ENCODE data around the gene CRB3.

The CRB3 gene

DNA sequence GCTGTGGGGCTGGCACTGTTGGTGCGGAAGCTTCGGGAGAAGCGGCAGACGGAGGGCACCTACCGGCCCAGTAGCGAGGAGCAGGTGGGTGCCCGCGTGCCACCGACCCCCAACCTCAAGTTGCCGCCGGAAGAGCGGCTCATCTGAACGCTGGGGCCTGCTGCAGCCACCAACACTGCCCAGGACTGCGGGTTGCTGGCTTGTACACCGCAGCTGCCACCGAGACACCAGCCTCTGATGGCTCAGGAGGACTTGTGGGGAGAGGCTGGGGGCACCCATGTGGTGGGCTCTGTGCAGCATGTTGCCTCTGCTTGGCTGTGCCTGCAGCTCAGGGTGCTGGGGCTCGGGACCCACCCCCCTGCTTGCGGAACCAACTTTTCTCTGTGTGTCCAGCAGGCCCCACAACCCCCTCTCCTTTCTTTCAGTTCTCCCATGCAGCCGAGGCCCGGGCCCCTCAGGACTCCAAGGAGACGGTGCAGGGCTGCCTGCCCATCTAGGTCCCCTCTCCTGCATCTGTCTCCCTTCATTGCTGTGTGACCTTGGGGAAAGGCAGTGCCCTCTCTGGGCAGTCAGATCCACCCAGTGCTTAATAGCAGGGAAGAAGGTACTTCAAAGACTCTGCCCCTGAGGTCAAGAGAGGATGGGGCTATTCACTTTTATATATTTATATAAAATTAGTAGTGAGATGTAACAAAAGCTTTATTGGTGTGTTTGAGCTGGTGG is 2.6 kb downstream of the CRB3 start:
- DNase-seq (ENCODE audit: low read depth in 3 of 3) = no peak

DNA sequence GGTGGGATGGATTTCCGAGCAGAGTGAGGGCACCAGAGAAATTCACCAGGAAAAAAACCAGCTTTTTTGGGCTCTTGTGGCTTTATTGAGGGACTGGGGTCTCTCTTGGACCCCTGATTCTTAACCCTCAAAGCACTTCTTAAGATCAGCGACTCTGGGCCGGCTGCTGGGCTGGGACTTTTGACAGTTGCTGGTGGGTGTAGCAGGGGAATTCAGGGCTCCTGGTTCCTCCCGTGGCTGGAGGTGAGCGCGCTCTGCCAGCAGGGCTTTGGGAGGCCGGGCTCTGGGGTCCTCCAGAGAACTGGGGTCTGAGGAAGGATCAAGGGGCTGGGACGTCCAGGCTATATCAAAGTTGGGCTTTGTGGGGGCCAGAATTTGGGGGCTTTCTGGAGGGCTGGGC is 3.3 kb downstream of the CRB3 start:
- DNase-seq (ENCODE audit: low read depth in 3 of 3) = no peak

DNA sequence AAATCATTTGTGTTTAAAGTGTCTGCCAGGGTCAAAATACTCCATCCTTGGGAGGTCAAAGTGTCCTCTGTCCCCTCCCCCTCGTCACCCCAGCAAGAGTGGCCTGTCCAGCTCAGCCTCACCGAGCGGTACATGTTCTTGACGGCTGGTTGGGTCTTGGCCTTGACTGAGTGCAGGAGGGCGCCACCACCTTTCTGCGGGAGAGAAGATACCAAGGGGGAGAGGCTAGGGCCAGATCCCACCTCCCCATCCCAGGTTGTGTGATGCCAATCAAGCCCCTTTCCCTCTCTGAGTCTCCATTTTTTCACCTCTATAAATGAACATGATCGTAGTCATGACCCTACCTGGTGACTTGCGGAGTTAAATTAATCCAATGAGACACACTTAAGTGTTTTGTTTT is 6.1 kb downstream of the CRB3 start:
- DNase-seq (ENCODE audit: low read depth in 3 of 3) = no peak

DNA sequence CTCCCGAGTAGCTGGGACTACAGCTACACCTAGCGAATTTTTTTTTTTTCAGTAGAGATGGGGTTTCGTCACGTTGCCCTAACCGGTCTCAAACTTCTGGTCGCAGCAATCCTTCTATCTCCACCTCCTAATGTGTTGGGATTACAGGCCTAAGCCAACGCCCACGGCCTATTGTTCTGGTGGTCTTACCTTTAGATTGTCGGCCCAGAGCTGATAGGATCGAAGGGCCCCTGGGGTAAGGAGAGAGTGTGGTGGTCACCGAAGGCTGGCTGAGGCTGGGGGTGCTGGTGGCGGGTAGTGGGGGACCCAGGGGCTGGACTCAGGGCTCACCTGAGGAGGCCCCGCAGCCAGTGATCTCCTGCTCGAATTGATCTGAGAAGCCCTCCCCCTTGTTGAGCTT is 7.0 kb downstream of the CRB3 start:
- no peak for DNase-seq (ENCODE audit: low read depth in 3 of 3)

DNA sequence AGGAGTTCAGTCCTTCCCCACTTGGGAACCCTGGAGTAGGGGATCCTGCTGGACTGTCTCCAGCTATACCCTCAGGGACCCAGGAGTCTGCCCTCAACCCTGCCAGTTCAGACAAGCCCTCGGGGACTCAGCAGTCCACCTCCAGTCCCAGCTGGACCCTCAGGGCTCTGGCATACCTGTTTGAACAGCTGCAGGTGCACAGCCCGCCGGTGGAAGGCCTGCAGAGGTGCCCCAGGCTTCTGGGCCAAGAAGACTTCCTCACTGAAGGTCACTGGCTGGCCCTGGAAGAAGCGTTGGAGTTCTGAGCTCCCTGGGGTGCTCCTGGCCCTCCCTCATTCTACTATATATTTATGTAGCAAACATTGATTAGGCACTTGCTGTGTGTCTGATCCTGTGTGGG is 8.6 kb downstream of the CRB3 start:
- no peak for DNase-seq (ENCODE audit: low read depth in 3 of 3)

DNA sequence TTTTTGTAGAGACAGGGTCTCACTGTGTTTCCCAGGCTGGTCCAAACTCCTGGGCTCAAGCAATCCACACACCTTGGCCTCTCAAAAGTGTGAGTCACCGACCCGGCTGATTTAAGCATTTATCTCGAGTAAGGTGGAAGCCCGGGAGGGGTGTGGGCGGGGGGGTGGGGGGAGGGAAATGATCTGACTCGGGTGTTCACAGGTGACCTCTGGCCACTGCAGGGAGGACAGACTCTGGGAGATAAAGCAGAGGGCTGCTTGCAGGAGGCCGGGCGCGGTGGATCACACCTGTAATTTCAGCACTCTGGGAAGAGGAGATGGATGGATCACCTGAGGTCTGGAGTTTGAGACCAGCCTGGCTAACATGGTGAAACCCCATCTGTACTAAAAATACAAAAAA is 9.6 kb downstream of the CRB3 start:
- DNase-seq (ENCODE audit: low read depth in 3 of 3) = no peak

DNA sequence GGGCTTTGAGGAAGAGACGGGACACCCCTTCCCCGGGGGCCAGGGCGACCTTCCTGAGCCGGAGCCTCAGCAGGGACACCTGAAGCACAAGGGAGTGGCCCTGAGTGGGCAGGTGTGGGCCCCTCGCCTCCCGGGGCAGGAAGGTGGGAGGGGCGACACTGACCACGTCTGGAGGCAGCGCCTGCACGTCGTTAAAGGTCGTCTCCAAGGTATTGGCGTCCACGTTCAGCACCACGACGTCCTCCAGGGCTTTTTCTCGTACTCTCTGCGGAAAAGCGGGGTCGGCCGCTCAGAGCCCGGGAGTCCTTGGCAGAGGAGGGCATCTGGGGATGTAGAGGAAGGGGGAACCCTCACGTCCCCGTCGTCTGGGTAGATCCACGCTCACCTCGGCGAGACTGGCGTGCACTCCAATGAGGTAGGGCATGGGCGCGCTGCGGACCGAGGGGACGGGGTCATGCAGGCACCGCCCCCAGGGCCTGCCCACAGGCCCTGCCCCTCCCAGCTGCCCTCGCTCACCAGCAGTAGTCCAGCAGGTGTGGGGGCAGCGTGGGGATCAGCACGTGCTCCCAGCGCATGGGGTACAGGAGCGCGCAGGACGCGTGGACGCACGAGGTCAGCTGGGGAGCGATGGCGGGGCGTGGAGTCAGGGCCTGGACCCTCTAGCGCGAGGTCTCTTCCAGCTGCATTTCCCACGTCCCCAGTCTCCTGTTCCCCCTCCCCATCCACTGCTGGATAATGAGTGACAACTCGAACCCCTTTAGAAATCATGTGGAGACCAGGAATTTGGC is 11.4 kb downstream of the CRB3 start:
- no peak for DNase-seq (ENCODE audit: low read depth in 3 of 3)

DNA sequence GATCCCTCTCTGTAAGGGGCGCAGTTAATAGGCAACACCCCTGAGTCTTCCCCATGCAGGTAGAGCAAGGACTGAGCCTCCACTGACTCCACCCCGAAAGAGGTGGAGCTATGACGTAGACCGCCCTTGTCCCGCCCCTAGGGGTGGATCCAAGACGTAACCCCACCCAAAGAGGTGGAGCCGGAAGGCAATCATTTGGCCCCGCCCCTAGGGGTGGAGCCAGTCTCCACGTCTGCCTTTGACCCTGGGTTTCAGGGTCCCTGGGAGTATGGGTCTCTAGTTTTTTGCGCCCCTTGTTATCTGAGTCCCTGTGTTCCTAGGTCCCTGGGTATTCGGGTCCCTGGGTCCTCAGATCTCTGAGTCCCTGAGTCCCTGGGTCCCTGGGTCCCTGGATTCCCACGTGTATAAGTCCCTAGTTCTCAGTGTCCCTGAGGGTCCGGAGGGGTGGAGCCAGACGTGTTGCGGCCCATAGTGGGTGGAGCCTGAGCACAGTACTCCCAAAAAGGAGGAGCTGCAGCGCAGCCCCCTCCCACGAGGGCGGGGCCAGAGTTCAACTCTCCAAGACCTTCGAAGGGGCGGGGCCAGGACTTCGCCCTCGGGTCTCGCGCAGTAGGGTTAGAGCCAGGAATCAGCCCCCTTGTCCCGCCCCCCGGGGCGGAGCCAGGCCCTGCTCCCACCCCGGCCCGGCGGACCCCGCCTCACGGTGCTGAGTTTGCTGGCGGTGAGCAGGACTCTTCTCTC is 12.3 kb downstream of the CRB3 start:
- peak; percentile 57 to 66 (median 61) for DNase-seq (ENCODE audit: low read depth in 3 of 3)

DNA sequence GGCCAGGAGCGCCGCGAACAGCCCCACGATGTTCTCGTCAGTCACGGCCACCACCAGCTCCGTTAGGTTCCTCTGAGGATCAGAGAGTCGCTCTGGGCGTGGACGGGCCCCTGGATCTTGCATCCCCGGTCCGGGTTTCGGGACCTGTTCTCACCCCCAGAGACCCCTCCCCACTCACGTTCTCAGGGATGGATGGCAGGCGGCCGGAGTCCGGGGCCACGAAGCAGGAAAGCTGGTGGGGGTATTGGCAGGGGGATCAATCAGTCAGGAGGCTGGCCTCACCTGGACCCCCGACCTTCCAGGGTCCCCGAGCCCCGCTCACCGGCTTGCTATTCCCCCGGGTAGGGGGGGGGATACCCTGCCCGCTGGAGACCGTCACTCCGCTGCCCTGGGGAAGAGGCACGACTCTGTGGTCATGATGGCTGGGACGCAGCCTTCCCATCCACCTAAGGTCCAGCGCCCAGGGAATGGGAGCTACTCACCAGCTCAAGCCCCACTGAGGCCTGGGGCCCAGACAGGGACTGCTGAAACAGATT is 12.9 kb downstream of the CRB3 start:
- DNase-seq (ENCODE audit: low read depth in 3 of 3) = no peak

DNA sequence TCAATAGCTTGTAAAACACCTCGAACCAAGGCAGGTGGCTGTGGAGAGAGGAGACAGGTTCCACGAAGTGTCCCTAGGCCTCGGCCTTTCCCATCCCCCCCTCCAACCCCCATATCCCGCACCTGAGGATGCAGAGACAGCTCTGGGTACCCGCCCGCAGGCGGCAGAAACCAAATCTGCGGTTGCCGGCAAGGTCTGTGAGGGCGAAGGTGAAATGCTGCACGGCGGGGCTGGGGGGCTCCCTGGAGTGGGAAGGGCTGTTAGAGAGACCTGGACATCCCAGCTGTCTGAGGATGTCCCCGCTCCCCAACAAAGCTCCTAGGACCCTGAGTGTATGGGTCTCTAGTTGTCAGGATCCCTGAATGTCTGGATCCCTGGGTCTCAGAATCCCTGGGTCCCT is 14.7 kb downstream of the CRB3 start:
- DNase-seq (ENCODE audit: low read depth in 3 of 3) = no peak

DNA sequence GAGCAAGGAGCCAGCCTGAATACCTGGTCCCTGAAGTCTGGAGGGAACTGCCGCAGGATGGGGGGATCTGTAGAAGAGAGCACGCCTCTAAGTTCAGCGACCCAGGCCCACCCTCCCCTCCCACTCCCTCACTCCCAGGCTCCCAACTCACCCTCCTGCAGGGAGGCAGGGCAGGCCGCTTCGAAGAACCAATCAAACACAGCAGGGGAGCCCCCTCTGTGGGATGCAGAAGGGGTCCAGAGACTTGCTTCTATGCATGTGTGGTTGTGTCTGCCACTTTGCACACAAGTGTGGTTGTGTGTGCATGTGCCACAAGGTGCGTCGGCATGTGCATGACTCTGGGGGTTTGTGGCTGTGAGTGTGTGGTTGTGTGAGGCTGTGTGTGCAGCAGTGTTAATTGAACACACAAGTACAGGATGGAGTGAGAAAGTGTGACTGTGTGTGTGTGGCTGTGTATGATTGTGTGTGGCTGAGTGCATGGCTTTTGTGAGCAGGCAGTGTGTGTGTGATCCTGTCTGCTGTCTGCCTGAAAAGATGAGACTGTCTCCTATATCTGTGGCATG is 15.8 kb downstream of the CRB3 start:
- no peak for DNase-seq (ENCODE audit: low read depth in 3 of 3)

DNA sequence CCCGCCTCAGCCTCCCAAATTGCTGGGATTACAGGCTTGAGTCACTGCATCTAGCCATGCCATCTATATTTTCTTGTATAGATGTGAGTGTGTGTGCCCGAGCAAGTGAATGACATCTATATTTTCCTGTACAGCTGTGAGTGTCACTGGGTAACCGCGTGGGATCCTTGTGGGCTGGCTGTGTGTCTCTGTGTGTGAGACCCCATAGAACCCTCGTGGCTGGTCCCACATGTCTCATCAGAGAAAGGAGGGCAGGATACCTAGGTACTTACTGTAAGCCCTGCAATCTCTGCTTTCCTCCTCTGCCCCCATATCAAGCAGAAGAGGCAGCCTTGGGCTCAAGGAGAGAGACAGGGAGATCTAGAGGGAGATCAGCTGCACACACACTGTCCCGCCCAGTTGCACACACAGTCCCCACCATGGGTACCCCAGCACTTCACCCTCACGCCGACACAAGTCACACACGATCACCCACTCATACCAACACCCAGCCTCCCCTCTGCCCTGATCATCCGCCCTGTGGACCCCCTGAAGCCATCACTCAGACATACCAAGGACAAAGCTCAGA is 16.9 kb downstream of the CRB3 start:
- no peak for DNase-seq (ENCODE audit: low read depth in 3 of 3)

DNA sequence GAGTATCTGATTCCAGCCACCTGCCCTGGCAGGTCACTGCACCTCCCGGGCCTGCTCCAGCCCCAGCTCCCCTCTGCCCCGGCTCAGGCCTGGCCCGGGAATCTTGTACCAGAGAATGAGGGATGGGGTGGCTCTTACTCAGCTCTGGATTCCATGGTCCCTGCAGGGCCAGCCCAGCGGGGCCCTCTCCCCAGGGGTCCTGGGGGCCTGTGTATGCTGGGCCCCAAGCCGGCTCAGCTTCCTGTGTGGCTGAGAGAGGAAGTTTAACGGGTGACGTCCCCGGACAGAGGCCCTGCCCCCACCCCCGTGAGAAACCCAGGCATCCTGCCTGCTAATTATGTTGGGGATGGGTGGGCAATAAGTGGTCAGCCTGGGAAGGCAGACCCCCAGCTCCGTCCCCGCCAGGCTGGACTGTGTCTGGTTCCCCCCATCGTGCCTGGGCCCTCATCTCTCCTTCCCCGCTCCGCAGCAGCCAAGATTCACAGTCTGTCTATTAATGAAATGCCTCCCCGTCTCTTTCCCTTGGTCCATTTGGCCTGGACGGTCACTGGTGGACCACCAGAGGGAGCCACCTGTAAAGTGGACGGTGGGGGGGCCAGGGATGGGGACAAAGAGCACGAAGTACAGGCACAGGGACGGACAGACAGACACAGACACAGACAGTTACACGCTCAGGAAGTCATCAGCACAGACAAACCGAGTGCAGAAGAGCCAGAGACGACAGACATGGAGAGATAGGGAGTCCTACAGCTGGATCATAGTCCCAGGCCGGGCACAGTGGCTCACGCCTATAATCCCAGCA is 17.7 kb downstream of the CRB3 start, which contains the start of gene DENND1C:
Gene DENND1C (minus strand): TSS at position 247 of the 802 bp plus-strand sequence. CDS start 92 bp downstream, at position 155.
- peak; percentile 26 to 64 (median 38) for DNase-seq (ENCODE audit: low read depth in 3 of 3)

DNA sequence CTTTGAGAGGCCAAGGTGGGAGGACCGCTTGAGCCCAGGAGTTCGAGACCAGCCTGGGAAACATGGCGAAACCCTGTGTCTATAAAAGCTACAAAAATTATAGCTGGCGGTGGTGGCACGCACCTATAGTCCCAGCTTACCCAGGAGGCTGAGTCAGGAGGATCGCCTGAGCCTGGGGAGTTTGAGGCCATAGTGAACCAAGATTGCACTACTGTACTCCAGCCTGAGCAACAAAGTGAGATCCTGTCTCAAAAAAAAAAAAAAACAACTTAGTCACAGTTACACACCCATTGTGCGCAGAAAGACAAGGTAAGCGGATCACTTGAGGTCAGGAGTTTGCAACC is 18.2 kb downstream of the CRB3 start:
- DNase-seq (ENCODE audit: low read depth in 3 of 3) = no peak

DNA sequence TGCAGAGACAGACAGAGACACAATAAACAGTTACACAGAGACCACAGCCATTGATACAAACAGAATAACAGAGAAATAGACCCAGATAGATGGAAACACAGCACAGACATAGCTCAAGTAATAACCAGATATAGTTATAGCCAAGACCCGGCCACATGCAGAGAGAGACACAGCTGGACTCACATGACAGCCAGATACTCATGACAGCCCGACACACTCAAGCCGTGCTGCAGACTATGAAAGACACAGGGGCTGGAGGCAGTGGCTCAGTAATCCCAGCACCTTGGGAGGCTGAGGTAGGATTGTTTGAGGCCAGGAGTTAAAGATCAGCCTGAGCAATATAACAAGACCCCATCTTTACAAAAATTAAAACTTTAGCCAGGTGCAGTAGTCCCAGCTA is 19.2 kb downstream of the CRB3 start:
- DNase-seq (ENCODE audit: low read depth in 3 of 3) = no peak

DNA sequence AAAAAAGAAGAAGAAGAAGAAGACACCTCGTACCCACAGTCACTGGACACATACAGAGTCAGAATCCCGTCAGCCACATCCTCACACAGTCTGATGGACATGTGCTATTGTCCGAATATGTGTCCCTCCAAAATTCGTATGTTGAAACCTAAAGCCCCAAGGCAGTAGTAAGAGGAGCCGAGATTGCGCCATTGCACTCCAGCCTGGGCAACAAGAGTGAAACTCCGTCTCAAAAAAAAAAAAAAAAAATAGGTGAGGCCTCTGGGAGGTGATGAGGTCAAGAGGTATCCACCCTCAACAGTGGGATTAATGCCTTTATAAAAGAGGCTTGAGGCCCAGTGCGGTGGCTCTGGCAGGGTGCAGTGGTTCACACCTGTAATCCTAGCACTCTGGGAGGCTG is 20.2 kb downstream of the CRB3 start:
- DNase-seq (ENCODE audit: low read depth in 3 of 3) = no peak

DNA sequence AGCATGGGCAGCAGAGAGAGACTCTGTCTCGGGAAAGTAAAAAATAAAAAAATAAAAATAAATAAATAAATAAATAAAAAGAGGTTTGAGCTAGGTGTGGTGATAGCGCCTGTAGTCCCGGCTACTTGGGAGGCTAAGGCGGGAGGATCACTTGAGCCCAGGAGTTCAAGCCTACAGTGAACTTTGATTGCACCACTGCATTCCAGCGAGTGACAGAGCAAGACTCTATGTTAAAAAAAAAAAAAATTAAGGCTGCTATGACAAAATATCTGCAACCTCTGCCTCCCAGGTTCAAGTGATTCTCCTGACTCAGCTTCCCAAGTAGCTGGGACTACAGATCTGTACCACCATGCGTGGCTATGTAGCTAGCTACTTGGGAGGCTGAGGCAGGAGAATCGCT is 20.8 kb downstream of the CRB3 start:
- no peak for DNase-seq (ENCODE audit: low read depth in 3 of 3)

DNA sequence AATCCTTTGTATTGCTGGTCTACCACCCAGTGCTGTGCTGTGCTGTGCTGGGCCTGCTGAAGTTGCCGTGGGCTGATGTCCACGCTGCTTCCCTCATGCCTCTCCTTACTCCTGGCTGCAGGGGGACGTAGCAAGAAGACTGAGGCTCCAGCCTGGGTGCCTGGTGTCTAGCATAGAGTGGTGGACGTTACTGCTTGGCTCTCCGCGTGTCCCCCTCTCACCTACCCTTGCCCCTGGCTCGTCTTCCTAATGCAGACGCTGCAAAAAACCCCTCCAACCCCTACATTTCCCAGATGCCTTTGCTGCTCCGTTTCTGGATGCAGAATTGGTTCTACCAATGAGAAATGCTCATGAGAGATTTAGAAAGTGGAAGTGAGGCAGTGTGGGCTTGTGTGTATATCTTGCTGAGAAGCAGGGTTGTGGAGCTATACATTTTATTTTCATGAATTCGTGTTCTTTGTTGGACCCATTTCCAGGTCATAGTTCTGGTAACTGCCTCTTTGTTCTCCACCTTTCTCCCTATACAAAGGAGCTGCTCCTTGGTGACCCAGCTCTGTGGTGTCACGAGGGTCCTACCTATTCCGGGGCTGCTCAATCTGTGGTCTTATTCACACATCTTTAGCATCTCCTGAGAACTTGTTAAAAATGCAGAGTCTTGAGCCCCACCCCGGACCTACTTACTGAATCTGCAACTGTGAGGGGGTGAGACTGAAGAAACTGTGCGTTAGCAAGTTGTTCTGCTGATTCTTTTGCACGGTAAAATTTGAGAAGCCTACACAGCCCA is 25.4 kb downstream of the CRB3 start:
- DNase-seq (ENCODE audit: low read depth in 3 of 3) = no peak

DNA sequence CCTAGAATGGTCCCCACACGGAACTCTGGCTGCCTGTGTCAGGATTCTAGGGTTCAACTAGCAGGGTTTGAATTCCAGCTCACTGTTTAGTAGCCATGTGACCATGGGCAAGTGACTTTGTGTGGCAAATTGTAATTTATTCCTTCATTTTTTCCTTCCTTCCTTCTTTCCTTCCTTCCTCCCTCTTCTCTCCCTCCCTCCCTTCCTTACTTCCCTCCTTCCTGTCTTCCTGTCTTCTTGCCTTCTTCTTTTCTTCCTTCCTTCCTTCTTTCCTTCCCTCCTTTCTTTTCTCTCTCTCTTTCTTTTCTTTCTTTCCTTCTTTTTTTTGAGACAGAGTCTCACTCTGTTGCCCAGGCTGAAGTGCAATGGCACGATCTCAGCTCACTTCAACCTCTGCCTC is 26.1 kb downstream of the CRB3 start:
- no peak for DNase-seq (ENCODE audit: low read depth in 3 of 3)

All from stimulated activated CD4-positive, alpha-beta T cell treated with anti-CD3 and anti-CD28 coated beads, TNF-alpha, amount 100 ng/mL, for 48 hours (primary cell).